Activated naive CD4-positive, alpha-beta T cell treated with anti-CD3 and anti-CD28 coated beads, Interleukin-2, amount 50 U/mL, for 24 hours (primary cell): ENCODE results near the gene HEPHL1.
"Not testable (repeated sequence)": the region's sequence is repeated elsewhere in the genome, so short reads cannot be mapped to it uniquely, and the experiment has no call there.

Experiments used
- H3K27ac Mint-ChIP-seq: one replicate; pipeline ENCODE4 v1.8.0; 2021; ENCODE audit warnings: mild to moderate bottlenecking, mixed read lengths
- H3K27me3 Mint-ChIP-seq: one replicate; pipeline ENCODE4 v1.8.0; 2021; ENCODE audit warnings: mixed read lengths
- H3K36me3 Mint-ChIP-seq: one replicate; pipeline ENCODE4 v1.8.0; 2021; ENCODE audit warnings: mixed read lengths
- H3K4me1 Mint-ChIP-seq: one replicate; pipeline ENCODE4 v1.8.0; 2021; ENCODE audit warnings: mixed read lengths
- H3K4me3 Mint-ChIP-seq: one replicate; pipeline ENCODE4 v1.8.0; 2021; ENCODE audit warnings: mild to moderate bottlenecking, mixed read lengths
- H3K9me3 Mint-ChIP-seq: one replicate; pipeline ENCODE4 v1.8.0; 2021; ENCODE audit warnings: mixed read lengths

The HEPHL1 gene

GRCh38 chr11:94157339-94157738, 136.2 kb downstream of the HEPHL1 start:
- not testable (repeated sequence) for H3K4me3 Mint-ChIP-seq, H3K27ac Mint-ChIP-seq, H3K27me3 Mint-ChIP-seq, H3K9me3 Mint-ChIP-seq
- peaks cover 42% of the 10 kb centered on the region for H3K36me3 Mint-ChIP-seq
- peaks cover 36% of the 10 kb centered on the region for H3K4me1 Mint-ChIP-seq
